GM18505 (cell line): ENCODE results near the gene MACROH2A1.
A peak's percentile ranks its signal among the peaks of the same experiment; 100 is the strongest.

Experiments used
- ATAC-seq: cut with Tn5 transposase; IDR thresholded peaks from one replicate; pipeline ENCODE4 v1.9.1; 2021; ENCODE audit not compliant: unreplicated experiment
- POLR2A ChIP-seq: IDR thresholded peaks from 4 replicates; pipeline ENCODE4 v1.6.1; 2011; ENCODE audit warnings: borderline replicate concordance; ENCODE audit not compliant: insufficient read depth, insufficient read length; ENCODE audit errors: extremely low read depth

MACROH2A1 gene

GRCh38 chr5:135398855-135399793 lies at the start of gene MACROH2A1:
Gene MACROH2A1 (minus strand): TSS chr5:135399231. CDS start chr5:135389093, 10,138 bp downstream.
- ATAC-seq = peak; percentile 83
- peak; percentile 90 for TF ChIP-seq POLR2A

GRCh38 chr5:135448071-135448739 lies 49.2 kb upstream of the MACROH2A1 start:
- TF ChIP-seq POLR2A = no peak
- ATAC-seq = no peak

DNA sequence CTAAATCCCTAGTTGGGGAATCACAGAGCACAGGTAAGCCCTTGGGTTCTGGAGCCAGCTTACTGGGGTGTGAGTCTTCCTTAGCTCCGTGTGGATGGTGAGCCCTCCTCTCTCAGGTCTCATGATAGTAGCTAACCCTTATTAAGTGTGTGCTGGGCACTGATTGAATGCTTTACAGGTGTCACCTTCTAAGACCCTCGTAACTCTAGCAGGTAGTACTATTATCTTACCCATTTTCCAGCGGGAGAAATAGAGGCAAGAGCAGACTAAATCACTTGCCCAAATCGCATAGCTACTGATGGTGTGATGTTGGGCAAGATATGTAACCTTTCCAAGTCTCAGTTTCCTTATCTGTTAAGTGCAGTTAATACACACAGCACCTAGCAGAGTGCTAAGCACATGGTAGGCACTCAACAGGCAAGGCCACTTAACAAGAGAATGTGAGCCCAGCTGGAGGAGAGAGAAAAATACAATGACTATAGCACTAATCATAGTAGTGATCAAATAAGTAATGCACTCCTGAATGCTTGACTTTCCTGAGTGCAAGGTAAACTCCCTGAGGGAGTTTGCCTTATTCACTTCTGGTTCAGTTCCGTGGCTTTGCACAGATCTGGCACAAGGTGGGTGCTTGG lies 48.4 kb upstream of the MACROH2A1 start, which contains the start of gene DCANP1:
Gene DCANP1 (minus strand): TSS at position 51 of the 632 bp plus-strand sequence. CDS start 240 bp downstream, outside the sequence.
- no peak for TF ChIP-seq POLR2A
- ATAC-seq = no peak

DNA sequence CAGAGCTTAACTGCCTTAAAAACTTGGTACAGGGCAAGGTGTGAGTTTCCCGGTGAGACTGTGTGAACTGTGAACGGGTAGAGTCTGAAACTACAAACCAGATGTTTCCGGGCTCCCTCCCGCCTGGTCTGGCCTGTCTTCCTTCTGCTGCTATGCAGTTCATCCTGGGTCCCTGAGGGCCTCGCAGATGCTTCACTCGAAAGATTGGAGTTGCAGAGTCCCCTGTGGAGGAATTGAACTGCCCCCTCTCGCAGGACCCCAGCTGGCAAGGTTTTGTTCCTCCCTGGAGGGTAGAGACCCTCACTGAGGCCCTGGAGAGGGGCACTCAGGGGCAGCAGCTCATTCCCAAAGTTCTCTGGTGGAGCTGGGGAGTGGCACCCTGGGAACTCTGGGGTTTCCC lies 47.6 kb upstream of the MACROH2A1 start:
- no peak for ATAC-seq

DNA sequence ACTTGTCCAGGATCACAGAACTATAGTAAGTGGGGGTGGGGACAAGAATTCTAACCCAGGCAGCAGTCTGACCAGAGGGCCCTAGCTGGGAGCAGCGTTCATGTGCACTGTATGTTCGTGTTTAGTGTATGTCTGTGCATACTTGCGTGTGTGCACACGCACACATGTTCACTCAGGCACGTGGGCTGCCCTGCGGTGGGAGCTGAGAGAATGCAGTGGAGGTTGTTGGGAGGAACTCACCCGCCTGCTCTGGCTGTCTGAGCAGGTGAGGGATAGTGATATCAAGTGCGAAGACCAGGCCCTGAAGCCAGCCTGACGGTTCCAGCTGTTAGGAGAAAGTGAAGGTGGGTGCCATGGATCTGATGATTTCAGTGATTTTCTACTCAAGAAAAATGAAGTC lies 47.2 kb upstream of the MACROH2A1 start:
- no peak for ATAC-seq
- TF ChIP-seq POLR2A = no peak

More for the DNA sequence above, 47.6 kb upstream of the MACROH2A1 start:
- TF ChIP-seq POLR2A = no peak

DNA sequence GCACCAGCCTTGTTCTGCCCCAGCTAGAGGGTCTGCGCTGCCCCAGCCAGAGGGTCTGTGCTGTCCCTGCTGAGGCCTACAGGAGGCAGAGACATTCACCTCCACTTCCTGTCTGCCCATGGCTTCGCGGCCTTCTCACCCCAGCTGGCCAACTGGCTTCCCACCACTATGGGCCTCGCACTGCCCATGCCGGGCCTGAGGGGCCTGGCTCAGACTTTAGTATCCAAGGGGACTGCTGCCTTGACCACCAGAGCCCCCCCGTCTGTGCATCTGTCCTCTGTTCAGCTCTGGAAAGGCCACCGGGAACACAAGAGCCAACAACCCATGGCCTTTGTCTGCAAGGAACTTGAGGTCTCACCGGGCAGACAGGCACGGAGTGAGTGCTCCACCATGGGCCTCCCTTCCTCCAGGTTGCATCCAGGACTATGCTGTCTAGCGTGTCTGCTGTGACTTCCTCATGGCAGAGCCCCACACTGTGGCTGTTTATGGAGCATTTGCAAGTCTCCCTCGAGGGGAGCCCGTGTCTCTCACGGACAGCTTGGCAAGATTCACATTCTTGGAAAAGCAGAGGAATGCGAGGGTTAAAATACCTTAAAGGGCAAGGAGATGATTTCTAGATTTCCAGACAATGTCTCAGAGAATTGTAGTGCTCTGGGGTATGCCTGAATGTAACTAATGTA lies 46.4 kb upstream of the MACROH2A1 start:
- no peak for ATAC-seq
- no peak for TF ChIP-seq POLR2A

- TF ChIP-seq POLR2A = no peak
- no peak for ATAC-seq
Observed at GRCh38 chr5:135444881-135445280, 45.9 kb upstream of the MACROH2A1 start.

GRCh38 chr5:135444360-135444759 lies 45.3 kb upstream of the MACROH2A1 start:
- ATAC-seq = no peak
- TF ChIP-seq POLR2A = no peak

GRCh38 chr5:135443161-135443960 lies 44.3 kb upstream of the MACROH2A1 start:
- ATAC-seq = no peak

DNA sequence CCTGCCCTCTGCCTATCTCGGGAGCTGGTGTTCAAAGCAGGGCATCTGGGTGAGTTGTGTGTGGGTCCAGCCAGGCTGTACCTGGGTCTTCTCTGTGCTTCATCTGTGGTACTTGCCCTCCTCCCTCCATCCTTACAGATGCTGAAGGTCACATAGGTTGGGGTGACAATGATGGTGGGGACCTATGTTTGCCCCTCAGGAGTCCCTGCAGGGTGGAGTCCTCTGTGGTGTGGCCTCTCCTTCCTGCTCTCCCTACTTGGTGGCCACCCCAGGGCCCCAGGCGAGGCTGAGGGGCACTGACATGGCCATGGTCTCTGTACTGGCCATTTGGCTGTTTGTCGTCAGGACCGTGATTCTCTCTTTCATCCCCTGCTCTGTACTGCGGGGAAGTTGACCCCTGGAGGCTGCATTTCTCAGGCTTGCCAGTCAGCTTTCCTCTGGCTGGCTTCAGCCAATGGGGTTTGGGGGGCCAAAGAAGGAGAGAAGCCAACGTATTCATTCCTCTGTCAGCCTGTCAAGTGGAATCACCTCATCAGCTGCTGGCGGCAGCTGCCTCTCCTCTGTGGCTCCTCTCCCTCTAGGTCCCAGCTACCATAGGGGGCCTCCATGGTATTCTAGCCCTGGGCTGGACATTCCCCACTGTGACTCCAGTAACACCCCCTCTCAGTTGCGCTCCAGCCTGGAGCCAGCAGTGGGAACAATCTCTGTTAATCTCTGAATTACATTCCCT lies 43.6 kb upstream of the MACROH2A1 start:
- no peak for TF ChIP-seq POLR2A
- no peak for ATAC-seq

More at GRCh38 chr5:135443161-135443960, 44.3 kb upstream of the MACROH2A1 start:
- TF ChIP-seq POLR2A = no peak

DNA sequence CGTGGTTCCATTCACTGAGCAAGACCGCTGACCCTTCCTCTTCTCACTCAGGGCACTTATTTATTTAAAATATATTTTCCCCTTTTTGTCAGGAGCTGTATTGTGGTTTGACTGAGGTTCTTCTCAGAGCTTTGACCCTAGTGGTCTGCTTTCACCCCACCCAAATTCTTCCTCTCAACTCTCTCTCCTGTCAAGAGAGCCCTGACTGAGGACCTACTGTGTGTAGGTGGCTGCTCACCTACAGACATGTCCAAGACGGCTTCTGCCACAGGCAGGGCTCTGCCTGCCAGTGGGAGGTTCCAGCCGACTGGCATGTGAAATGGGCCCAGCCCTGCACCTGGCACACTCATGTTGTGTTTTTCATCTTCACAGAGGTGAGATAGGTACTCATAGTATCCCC lies 42.9 kb upstream of the MACROH2A1 start:
- no peak for TF ChIP-seq POLR2A
- no peak for ATAC-seq
